GM12878 (cell line): ENCODE data around the gene NOS1. TPM values are rescaled to one million over a fixed set of nuclear protein-coding genes. Genes with fewer than 3 reads are reported as not detected.

Experiments
- ATAC-seq: fragments of 200-7000 bp; cut with Tn5 transposase; 3 replicates; pipeline ENCODE4 v1.9.1; 2020; ENCODE audit warnings: mild to moderate bottlenecking, moderate library complexity
- BruUV-seq: library from RNA; stranded (reverse); fragments of 400-500 nt; replicated peaks from 2 replicates; lab custom pipeline; 2021; lab: Mats Ljungman, UMichigan
- CTCF ChIA-PET: fragments of 300-600 bp; sonication (Branson Sonifier 250); formaldehyde crosslinking; extraction: SDS; loops from one replicate; lab custom pipeline; 2021; ENCODE audit warnings: inconsistent platforms; lab: Yijun Ruan, JAX
- POLR2A ChIA-PET: fragments of 350-600 bp; formaldehyde crosslinking; extraction: SDS; loops from one replicate; lab custom pipeline; 2021; ENCODE audit warnings: inconsistent platforms; lab: Charles Lee
- RAD21 ChIA-PET: fragments of 300-600 bp; sonication (Branson Sonifier 250); formaldehyde crosslinking; loops from one replicate; lab custom pipeline; 2023; ENCODE audit warnings: antibody characterized with exemption; ENCODE audit not compliant: unreplicated experiment; lab: Charles Lee
- SMC1A ChIA-PET: fragments of 300-600 bp; sonication (Branson Sonifier 250); formaldehyde crosslinking; loops from one replicate; lab custom pipeline; 2023; ENCODE audit not compliant: unreplicated experiment, uncharacterized antibody; lab: Charles Lee
- DNase-seq: peaks from one replicate; pipeline ENCODE4 v3.0.0-alpha.2; 2011; ENCODE audit warnings: low read depth, low spot score
- FAIRE-seq: peaks from 3 replicates; lab custom pipeline; 2011; peaks lifted over from hg19 to GRCh38; lab: Jason Lieb, UNC
- H2AFZ ChIP-seq: 2 replicates; pipeline ENCODE4 v1.6.0; 2011; ENCODE audit warnings: low read depth, low read length, control low read depth; ENCODE audit not compliant: control insufficient read depth
- H3K27ac ChIP-seq: 2 replicates; pipeline ENCODE4 v1.5.1; 2011; ENCODE audit warnings: control low read depth; ENCODE audit not compliant: control insufficient read depth, insufficient read depth
- H3K27me3 ChIP-seq, 2 experiments: replicated peaks in 1 of 2; 2 replicates each; pipeline versions ENCODE4 v1.6.0 to v1.6.1; 2011; ENCODE audit warnings: low read length in 1 of 2; ENCODE audit not compliant: control insufficient read depth in 2 of 2, insufficient read depth in 2 of 2
- H3K36me3 ChIP-seq, 2 experiments: 2 replicates each; pipeline ENCODE4 v1.5.1; 2011; ENCODE audit warnings: low read length in 1 of 2; ENCODE audit not compliant: control insufficient read depth in 2 of 2, insufficient read depth in 2 of 2
- H3K4me1 ChIP-seq: 2 replicates; pipeline ENCODE4 v1.6.1; 2011; ENCODE audit warnings: mild to moderate bottlenecking, low read length, moderate library complexity, mixed read lengths; ENCODE audit not compliant: control insufficient read depth, insufficient read depth
- H3K4me2 ChIP-seq: 2 replicates; pipeline ENCODE4 v1.6.0; 2011; ENCODE audit warnings: control low read depth; ENCODE audit not compliant: control insufficient read depth, insufficient read depth
- H3K4me3 ChIP-seq: fragments of 200-600 bp; sonication (generic); 2 replicates; pipeline ENCODE4 v1.5.1; 2016
- H3K79me2 ChIP-seq: 2 replicates; pipeline ENCODE4 v1.6.0; 2011; ENCODE audit warnings: low read length; ENCODE audit not compliant: control insufficient read depth, insufficient read depth
- H3K9ac ChIP-seq: 2 replicates; pipeline ENCODE4 v1.8.0; 2011; ENCODE audit warnings: low read length, control low read depth, mixed read lengths; ENCODE audit not compliant: control insufficient read depth, insufficient read depth
- H3K9me3 ChIP-seq: replicated peaks from 3 replicates; pipeline ENCODE4 v1.5.1; 2011; ENCODE audit warnings: mild to moderate bottlenecking, low read length; ENCODE audit not compliant: control insufficient read depth, insufficient read depth
- H4K20me1 ChIP-seq: 2 replicates; pipeline ENCODE4 v1.6.0; 2011; ENCODE audit not compliant: control insufficient read depth, insufficient read depth
- BCL11A ChIP-seq: IDR thresholded peaks from 2 replicates; pipeline ENCODE4 v1.6.1; 2011; ENCODE audit warnings: low read depth, low read length
- BMI1 ChIP-seq: fragments of 450-650 bp; IDR thresholded peaks from 2 replicates; pipeline ENCODE4 v1.6.1; 2016; ENCODE audit warnings: mild to moderate bottlenecking, moderate library complexity, borderline replicate concordance
- DPF2 ChIP-seq: fragments of 450-650 bp; IDR thresholded peaks from 2 replicates; pipeline ENCODE4 v1.6.1; 2017; ENCODE audit warnings: mild to moderate bottlenecking
- EED ChIP-seq: sonication (generic); IDR thresholded peaks from 2 replicates; pipeline ENCODE4 v1.6.1; 2016; ENCODE audit warnings: antibody characterized with exemption, low read depth
- FOS ChIP-seq: IDR thresholded peaks from 3 replicates; pipeline ENCODE4 v1.6.1; 2011; ENCODE audit warnings: borderline replicate concordance; ENCODE audit not compliant: insufficient read length; ENCODE audit errors: extremely low read depth
- HCFC1 ChIP-seq: fragments of 150-350 bp; IDR thresholded peaks from 2 replicates; pipeline ENCODE4 v1.6.1; 2014; ENCODE audit warnings: low read length
- HDAC6 ChIP-seq: fragments of 200-600 bp; sonication (generic); IDR thresholded peaks from one replicate; pipeline ENCODE4 v1.8.0; 2017; ENCODE audit warnings: antibody characterized with exemption; ENCODE audit not compliant: unreplicated experiment
- HDGF ChIP-seq: fragments of 450-650 bp; IDR thresholded peaks from 2 replicates; pipeline ENCODE4 v1.6.1; 2016; ENCODE audit warnings: antibody characterized with exemption
- NFYB ChIP-seq: IDR thresholded peaks from 2 replicates; pipeline ENCODE4 v1.6.1; 2011; ENCODE audit warnings: low read depth, mild to moderate bottlenecking, low read length, improper control_type of control experiment, moderate library complexity; ENCODE audit not compliant: insufficient read depth
- PKNOX1 ChIP-seq: fragments of 450-650 bp; IDR thresholded peaks from 2 replicates; pipeline ENCODE4 v1.6.1; 2016; ENCODE audit warnings: mild to moderate bottlenecking
- RAD21 ChIP-seq: IDR thresholded peaks from 2 replicates; pipeline ENCODE4 v1.6.1; 2011; ENCODE audit warnings: mild to moderate bottlenecking, low read depth, low read length, moderate library complexity; ENCODE audit not compliant: insufficient read depth
- SMAD1 ChIP-seq: fragments of 450-650 bp; IDR thresholded peaks from 2 replicates; pipeline ENCODE4 v1.6.1; 2018; ENCODE audit warnings: mild to moderate bottlenecking, low read depth; ENCODE audit not compliant: partially characterized antibody
- USF2 ChIP-seq: IDR thresholded peaks from 2 replicates; pipeline ENCODE4 v1.6.1; 2011; ENCODE audit warnings: low read depth, low read length, improper control_type of control experiment, borderline replicate concordance
- ZBED1 ChIP-seq: IDR thresholded peaks from 2 replicates; pipeline ENCODE4 v1.6.1; 2016; ENCODE audit warnings: borderline replicate concordance
- WGBS: methylation state at CpG from one replicate; pipeline ENCODE4 v1.1.6; 2016; ENCODE audit warnings: low lambda C conversion rate; ENCODE audit not compliant: insufficient replicate concordance, insufficient coverage; ENCODE audit errors: missing lambda C conversion rate; 5-methylcytosine and 5-hydroxymethylcytosine counted together
- in situ Hi-C: fragments of 300-500 bp; cut with MboI; formaldehyde crosslinking; loops from 9 replicates; pipeline ENCODE4 v1.14.3; 2018; ENCODE audit warnings: mixed read lengths
- intact Hi-C: fragments of 100-400 bp; cut with micrococcal nuclease; formaldehyde crosslinking; loops from one replicate; pipeline ENCODE4 v1.14.2; 2022; ENCODE audit not compliant: unreplicated experiment
- polyA plus RNA-seq, 11 experiments: library from polyadenylated mRNA; depleted of rRNA in 4 of 11; unstranded in 6 of 11; stranded (reverse) in 5 of 11; fragments of >200 nt; fragmentation: Nextera tagmentation in 4 of 11; fragmentation: Illumina TruSeq in 1 of 11; extraction: Ambion mirVana in 4 of 11; extraction: Trizol in 1 of 11; gene quantifications; 1 replicate in 1 of 11; 2 replicates in 10 of 11; pipeline versions ENCODE4 v1.2.1 to v1.2.3, GENCODE V29; 2011 to 2016; ENCODE audit warnings: inconsistent platforms in 2 of 11, missing spikeins in 2 of 11, low read depth in 1 of 11
- total RNA-seq, 4 experiments: library from RNA; depleted of rRNA in 3 of 4; stranded (reverse); fragments of >200 nt in 3 of 4; fragmentation: Illumina TruSeq in 1 of 4; extraction: Trizol in 1 of 4; gene quantifications; 2 replicates each; pipeline versions ENCODE4 v1.2.1 to v1.2.3, GENCODE V29; 2013 to 2021
- TF ChIP-seq, protein P1 (sequence below): IDR thresholded peaks from 2 replicates; pipeline ENCODE4 v1.6.1; 2012; ENCODE audit warnings: improper control_type of control experiment, low read depth, low read length; ENCODE audit not compliant: insufficient replicate concordance

NOS1 gene
- total and polyA plus RNA-seq, 10 of the 15 experiments (the other 5 are each of a cell fraction or from before 2014, with no cell fraction given) = under 0.01 to 0.04 (median 0.01) TPM; not detected in 7

GRCh38 chr12:117234441-117234840, 127.0 kb downstream of the NOS1 start:
- Histone ChIP-seq H3K4me3 (no peak overlapping the region), H4K20me1 (no peaks in the 10 kb centered on the region), H3K27ac (no peak overlapping the region), H3K9ac (no peak overlapping the region), H3K27me3 (peaks cover 3 to 6% of the 10 kb centered on the region in 2 experiments; a peak in 3 of 4 replicates), H3K4me1 (no peaks in the 10 kb centered on the region), H3K4me2 (no peak overlapping the region), H3K9me3 (no peaks in the 10 kb centered on the region), H3K36me3 (no peaks in the 10 kb centered on the region), H3K79me2 (no peaks in the 10 kb centered on the region), H2AFZ (no peak overlapping the region)
- no peak for DNase-seq
- ATAC-seq = no peak
- RAD21 ChIA-PET = interaction anchor here (0.6 kb wide), 1 partner anchor 114 kb away, joined by 3 read pairs; no protein-coding TSS in a partner anchor
- WGBS = 54% methylated on average over 15 of the region's 15 CpGs
- FAIRE-seq = no peak
- POLR2A ChIA-PET = interaction anchor here (1.1 kb wide), 1 partner anchor 16 kb away, joined by 3 read pairs; no protein-coding TSS in a partner anchor
- CTCF ChIA-PET = interaction anchor here (1.1 to 4.4 kb wide), 3 partner anchors 21 to 603 kb away, joined by 3 to 27 read pairs (median 8); no protein-coding TSS in a partner anchor
- TF ChIP-seq HDGF (no peak), DPF2 (no peak), HCFC1 (no peak), BCL11A (no peak), NFYB (no peak), PKNOX1 (no peak), FOS (no peak), ZBED1 (no peak), RAD21 (no peak), SMAD1 (no peak), BMI1 (no peak), USF2 (no peak), EED (no peak), HDAC6 (no peak)
- TF ChIP-seq, protein P1, sequence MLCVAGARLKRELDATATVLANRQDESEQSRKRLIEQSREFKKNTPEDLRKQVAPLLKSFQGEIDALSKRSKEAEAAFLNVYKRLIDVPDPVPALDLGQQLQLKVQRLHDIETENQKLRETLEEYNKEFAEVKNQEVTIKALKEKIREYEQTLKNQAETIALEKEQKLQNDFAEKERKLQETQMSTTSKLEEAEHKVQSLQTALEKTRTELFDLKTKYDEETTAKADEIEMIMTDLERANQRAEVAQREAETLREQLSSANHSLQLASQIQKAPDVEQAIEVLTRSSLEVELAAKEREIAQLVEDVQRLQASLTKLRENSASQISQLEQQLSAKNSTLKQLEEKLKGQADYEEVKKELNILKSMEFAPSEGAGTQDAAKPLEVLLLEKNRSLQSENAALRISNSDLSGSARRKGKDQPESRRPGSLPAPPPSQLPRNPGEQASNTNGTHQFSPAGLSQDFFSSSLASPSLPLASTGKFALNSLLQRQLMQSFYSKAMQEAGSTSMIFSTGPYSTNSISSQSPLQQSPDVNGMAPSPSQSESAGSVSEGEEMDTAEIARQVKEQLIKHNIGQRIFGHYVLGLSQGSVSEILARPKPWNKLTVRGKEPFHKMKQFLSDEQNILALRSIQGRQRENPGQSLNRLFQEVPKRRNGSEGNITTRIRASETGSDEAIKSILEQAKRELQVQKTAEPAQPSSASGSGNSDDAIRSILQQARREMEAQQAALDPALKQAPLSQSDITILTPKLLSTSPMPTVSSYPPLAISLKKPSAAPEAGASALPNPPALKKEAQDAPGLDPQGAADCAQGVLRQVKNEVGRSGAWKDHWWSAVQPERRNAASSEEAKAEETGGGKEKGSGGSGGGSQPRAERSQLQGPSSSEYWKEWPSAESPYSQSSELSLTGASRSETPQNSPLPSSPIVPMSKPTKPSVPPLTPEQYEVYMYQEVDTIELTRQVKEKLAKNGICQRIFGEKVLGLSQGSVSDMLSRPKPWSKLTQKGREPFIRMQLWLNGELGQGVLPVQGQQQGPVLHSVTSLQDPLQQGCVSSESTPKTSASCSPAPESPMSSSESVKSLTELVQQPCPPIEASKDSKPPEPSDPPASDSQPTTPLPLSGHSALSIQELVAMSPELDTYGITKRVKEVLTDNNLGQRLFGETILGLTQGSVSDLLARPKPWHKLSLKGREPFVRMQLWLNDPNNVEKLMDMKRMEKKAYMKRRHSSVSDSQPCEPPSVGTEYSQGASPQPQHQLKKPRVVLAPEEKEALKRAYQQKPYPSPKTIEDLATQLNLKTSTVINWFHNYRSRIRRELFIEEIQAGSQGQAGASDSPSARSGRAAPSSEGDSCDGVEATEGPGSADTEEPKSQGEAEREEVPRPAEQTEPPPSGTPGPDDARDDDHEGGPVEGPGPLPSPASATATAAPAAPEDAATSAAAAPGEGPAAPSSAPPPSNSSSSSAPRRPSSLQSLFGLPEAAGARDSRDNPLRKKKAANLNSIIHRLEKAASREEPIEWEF = no peak
- in situ Hi-C loops = no loop called here
- intact Hi-C loops = loop anchor here (10.0 kb wide), 1 partner anchor 100 kb away; no protein-coding TSS in a partner anchor
- SMC1A ChIA-PET = no interaction called here
- no TSS peak for BruUV-seq
